ENCODE results near the gene SYCP2L. TPM values are rescaled to one million over a fixed set of nuclear protein-coding genes. Genes with fewer than 3 reads are reported as not detected.

Gene SYCP2L
- total RNA-seq, 1 donor from 2014 or later: 20.5 TPM

DNA sequence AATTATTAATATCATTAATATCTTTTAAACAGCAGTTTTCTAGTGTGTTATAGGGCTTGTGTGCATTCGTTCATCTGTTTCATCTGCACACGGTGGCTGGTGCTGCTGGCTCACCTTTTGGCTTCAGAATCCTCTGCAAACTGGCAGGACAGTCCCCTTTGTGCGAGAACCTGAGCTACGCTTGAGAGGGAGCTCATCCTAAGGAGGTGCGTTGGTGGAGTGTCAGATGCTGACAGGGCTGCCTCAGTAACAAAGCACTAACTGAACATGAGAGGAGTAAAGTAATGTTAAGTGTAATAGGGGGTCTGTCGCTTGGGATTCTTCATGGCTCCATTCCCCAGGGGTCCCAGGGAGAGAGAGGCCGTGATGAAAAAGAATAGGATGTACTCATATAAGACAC, 134.9 kb downstream of the SYCP2L start:
- DNase-seq: no peak
- H3K27ac Mint-ChIP-seq (ENCODE audit: unreplicated experiment): no peak overlapping the region
- H3K4me1 Mint-ChIP-seq (ENCODE audit: low read depth, unreplicated experiment): peaks cover 19% of the 10 kb centered on the region
- no peaks in the 10 kb centered on the region for H3K27me3 Mint-ChIP-seq (ENCODE audit: unreplicated experiment)
- H3K36me3 Mint-ChIP-seq (ENCODE audit: unreplicated experiment): no peaks in the 10 kb centered on the region
- no peaks in the 10 kb centered on the region for H3K9me3 Mint-ChIP-seq (ENCODE audit: unreplicated experiment)
- TF ChIP-seq, protein P1, sequence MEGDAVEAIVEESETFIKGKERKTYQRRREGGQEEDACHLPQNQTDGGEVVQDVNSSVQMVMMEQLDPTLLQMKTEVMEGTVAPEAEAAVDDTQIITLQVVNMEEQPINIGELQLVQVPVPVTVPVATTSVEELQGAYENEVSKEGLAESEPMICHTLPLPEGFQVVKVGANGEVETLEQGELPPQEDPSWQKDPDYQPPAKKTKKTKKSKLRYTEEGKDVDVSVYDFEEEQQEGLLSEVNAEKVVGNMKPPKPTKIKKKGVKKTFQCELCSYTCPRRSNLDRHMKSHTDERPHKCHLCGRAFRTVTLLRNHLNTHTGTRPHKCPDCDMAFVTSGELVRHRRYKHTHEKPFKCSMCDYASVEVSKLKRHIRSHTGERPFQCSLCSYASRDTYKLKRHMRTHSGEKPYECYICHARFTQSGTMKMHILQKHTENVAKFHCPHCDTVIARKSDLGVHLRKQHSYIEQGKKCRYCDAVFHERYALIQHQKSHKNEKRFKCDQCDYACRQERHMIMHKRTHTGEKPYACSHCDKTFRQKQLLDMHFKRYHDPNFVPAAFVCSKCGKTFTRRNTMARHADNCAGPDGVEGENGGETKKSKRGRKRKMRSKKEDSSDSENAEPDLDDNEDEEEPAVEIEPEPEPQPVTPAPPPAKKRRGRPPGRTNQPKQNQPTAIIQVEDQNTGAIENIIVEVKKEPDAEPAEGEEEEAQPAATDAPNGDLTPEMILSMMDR (IDR thresholded peaks at IDR 0.05; ENCODE audit: partially characterized antibody, unreplicated experiment): no peak
- no peak overlapping the region for H3K4me3 Mint-ChIP-seq (ENCODE audit: unreplicated experiment)

DNA sequence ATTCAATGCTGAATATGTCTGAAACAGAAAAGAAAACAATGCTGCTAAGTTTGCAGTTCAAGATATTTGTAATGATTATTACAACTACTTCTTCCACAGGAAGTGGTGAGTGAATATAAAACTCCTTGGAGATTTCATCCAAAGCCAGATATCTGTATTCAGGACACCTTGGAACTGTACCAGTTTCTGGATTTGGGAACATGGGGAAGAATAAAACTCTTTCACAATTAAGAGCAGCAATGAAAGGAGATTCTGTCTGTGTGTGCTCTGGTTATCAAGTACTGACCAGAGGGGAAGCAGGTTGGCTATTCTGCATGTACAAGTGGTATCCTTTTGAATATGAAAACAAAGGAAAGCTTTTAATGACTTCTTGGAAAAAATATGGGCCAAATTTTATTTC, 136.2 kb downstream of the SYCP2L start:
- Mint-ChIP-seq H3K9me3 (ENCODE audit: unreplicated experiment) (no peaks in the 10 kb centered on the region), H3K27ac (ENCODE audit: unreplicated experiment) (no peak overlapping the region), H3K4me3 (ENCODE audit: unreplicated experiment) (no peak overlapping the region), H3K36me3 (ENCODE audit: unreplicated experiment) (no peaks in the 10 kb centered on the region), H3K4me1 (ENCODE audit: low read depth, unreplicated experiment) (peaks cover 24% of the 10 kb centered on the region), H3K27me3 (ENCODE audit: unreplicated experiment) (no peaks in the 10 kb centered on the region)
- TF ChIP-seq, protein P1 (IDR thresholded peaks at IDR 0.05; ENCODE audit: partially characterized antibody, unreplicated experiment): no peak
- DNase-seq: no peak

Other genes with a start within 250 kb of the SYCP2L start
- 4.1 TPM for gene C6orf52, start 192.4 kb upstream of the SYCP2L start, total RNA-seq (ENCODE audit: unreplicated experiment)
- 14.6 TPM for gene PAK1IP1, start 192.1 kb upstream of the SYCP2L start, total RNA-seq (ENCODE audit: unreplicated experiment)
- 85.0 TPM for gene TMEM14C, start 164.0 kb upstream of the SYCP2L start, total RNA-seq (ENCODE audit: unreplicated experiment)
- gene TMEM14B, start 139.2 kb upstream of the SYCP2L start, total RNA-seq (ENCODE audit: unreplicated experiment): 62.3 TPM
- not detected for gene MAK, start 48.5 kb upstream of the SYCP2L start, total RNA-seq (ENCODE audit: unreplicated experiment)
- gene GCM2, start 5.0 kb upstream of the SYCP2L start, total RNA-seq (ENCODE audit: unreplicated experiment): not detected
- gene ELOVL2, start 157.3 kb downstream of the SYCP2L start, total RNA-seq (ENCODE audit: unreplicated experiment): 10.6 TPM
- gene SMIM13, start 206.8 kb downstream of the SYCP2L start, total RNA-seq (ENCODE audit: unreplicated experiment): 10.6 TPM
- not detected for gene ERVFRD-1, start 224.7 kb downstream of the SYCP2L start, total RNA-seq (ENCODE audit: unreplicated experiment)